Astrocyte (in vitro differentiated cells and primary cell): ENCODE results near the gene THY1. TPM values are rescaled to one million over a fixed set of nuclear protein-coding genes. Genes with fewer than 3 reads are reported as not detected.

ENCODE experiments used
- DNase-seq: peaks from one replicate; pipeline ENCODE4 v3.0.0-alpha.2; 2010; ENCODE audit warnings: low read depth
- FAIRE-seq: peaks from 2 replicates; lab custom pipeline; 2011; peaks lifted over from hg19 to GRCh38; lab: Jason Lieb, UNC
- H2AFZ ChIP-seq: 2 replicates; pipeline ENCODE4 v1.6.0; 2012; ENCODE audit warnings: low read depth, low read length, inconsistent platforms
- H3K27ac ChIP-seq: 2 replicates; pipeline ENCODE4 v1.5.1; 2011; ENCODE audit warnings: low read depth, low read length, inconsistent platforms
- H3K27me3 ChIP-seq: 2 replicates; pipeline ENCODE4 v1.6.0; 2011; ENCODE audit warnings: low read length, inconsistent platforms; ENCODE audit not compliant: insufficient read depth
- H3K36me3 ChIP-seq: 2 replicates; pipeline ENCODE4 v1.5.1; 2011; ENCODE audit warnings: low read length, inconsistent platforms; ENCODE audit not compliant: insufficient read depth
- H3K4me1 ChIP-seq: 2 replicates; pipeline ENCODE4 v1.5.1; 2011; ENCODE audit warnings: low read length, inconsistent platforms; ENCODE audit not compliant: insufficient read depth
- H3K4me2 ChIP-seq: 2 replicates; pipeline ENCODE4 v1.6.0; 2012; ENCODE audit warnings: low read length, inconsistent platforms
- H3K4me3 ChIP-seq: 2 replicates; pipeline ENCODE4 v1.5.1; 2011; ENCODE audit warnings: low read depth, mild to moderate bottlenecking, low read length, inconsistent platforms; ENCODE audit not compliant: insufficient read depth
- H3K79me2 ChIP-seq: 2 replicates; pipeline ENCODE4 v1.6.0; 2012; ENCODE audit warnings: mild to moderate bottlenecking, low read length, inconsistent platforms; ENCODE audit not compliant: insufficient read depth
- H3K9ac ChIP-seq: 2 replicates; pipeline ENCODE4 v1.6.0; 2012; ENCODE audit warnings: mild to moderate bottlenecking, low read length, inconsistent platforms
- H3K9me3 ChIP-seq: 2 replicates; pipeline ENCODE4 v1.5.1; 2012; ENCODE audit warnings: low read depth, mild to moderate bottlenecking, low read length, inconsistent platforms; ENCODE audit not compliant: insufficient read depth
- H4K20me1 ChIP-seq: 2 replicates; pipeline ENCODE4 v1.6.0; 2012; ENCODE audit warnings: low read length, inconsistent platforms; ENCODE audit not compliant: insufficient read depth
- H3K27ac Mint-ChIP-seq: one replicate; pipeline ENCODE4 v1.8.0; 2021; ENCODE audit warnings: mild to moderate bottlenecking, mixed read lengths; ENCODE audit not compliant: unreplicated experiment
- H3K27me3 Mint-ChIP-seq: one replicate; pipeline ENCODE4 v1.8.0; 2021; ENCODE audit warnings: low read depth, mixed read lengths; ENCODE audit not compliant: unreplicated experiment
- H3K36me3 Mint-ChIP-seq: one replicate; pipeline ENCODE4 v1.8.0; 2021; ENCODE audit warnings: low read depth, mixed read lengths; ENCODE audit not compliant: unreplicated experiment
- H3K4me1 Mint-ChIP-seq: one replicate; pipeline ENCODE4 v1.8.0; 2021; ENCODE audit warnings: low read depth, mixed read lengths; ENCODE audit not compliant: unreplicated experiment
- H3K4me3 Mint-ChIP-seq: one replicate; pipeline ENCODE4 v1.8.0; 2021; ENCODE audit warnings: mild to moderate bottlenecking, moderate library complexity, mixed read lengths; ENCODE audit not compliant: unreplicated experiment
- H3K9me3 Mint-ChIP-seq: one replicate; pipeline ENCODE4 v1.8.0; 2021; ENCODE audit warnings: mild to moderate bottlenecking, mixed read lengths; ENCODE audit not compliant: unreplicated experiment
- EZH2 ChIP-seq: IDR thresholded peaks from 2 replicates; pipeline ENCODE4 v1.6.1; 2012; ENCODE audit warnings: mild to moderate bottlenecking, low read length, inconsistent platforms; ENCODE audit not compliant: insufficient read depth
- total RNA-seq: library from RNA; stranded (reverse); gene quantifications from 2 replicates; pipeline ENCODE4 v1.2.1, GENCODE V29; 2021
- TF ChIP-seq, protein P1 (sequence below): IDR thresholded peaks from 2 replicates; pipeline ENCODE4 v1.5.1; 2011; ENCODE audit warnings: low read depth, mild to moderate bottlenecking, inconsistent platforms, low read length, moderate library complexity; ENCODE audit not compliant: insufficient read depth

The THY1 gene
- total RNA-seq, 1 donor from 2014 or later: 104 TPM

DNA sequence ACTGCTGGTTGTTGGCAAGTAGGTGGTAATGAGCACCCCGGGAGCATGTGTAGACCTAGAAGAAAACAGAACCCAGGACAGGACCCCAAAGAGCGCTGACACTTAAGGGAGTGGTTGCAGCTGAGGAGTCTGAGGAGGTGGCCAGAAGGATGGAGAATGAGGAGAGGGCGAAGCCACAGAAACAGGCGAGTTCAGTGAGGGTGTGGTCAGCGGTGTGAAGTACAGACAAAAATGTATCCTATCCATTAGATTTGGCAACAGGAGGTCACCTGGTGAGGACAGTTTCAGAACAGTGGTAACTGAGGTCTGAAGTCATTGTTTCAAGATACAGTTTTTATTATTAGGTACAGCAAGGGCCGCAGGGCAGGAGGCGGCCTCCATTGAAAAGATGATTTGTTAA, 8.6 kb upstream of the THY1 start:
- Histone ChIP-seq H3K27me3 (no peaks in the 10 kb centered on the region), H3K4me2 (no peak overlapping the region), H3K4me1 (peaks cover 20% of the 10 kb centered on the region), H3K4me3 (no peak overlapping the region), H3K27ac (no peak overlapping the region), H3K9me3 (no peaks in the 10 kb centered on the region), H3K9ac (no peak overlapping the region), H3K79me2 (no peaks in the 10 kb centered on the region), H3K36me3 (no peaks in the 10 kb centered on the region), H4K20me1 (no peaks in the 10 kb centered on the region), H2AFZ (no peak overlapping the region)
- Mint-ChIP-seq H3K27ac (no peak overlapping the region), H3K36me3 (no peaks in the 10 kb centered on the region), H3K9me3 (no peaks in the 10 kb centered on the region), H3K4me1 (peaks cover 14% of the 10 kb centered on the region), H3K4me3 (peak overlapping the region; percentile 5), H3K27me3 (peaks cover 5% of the 10 kb centered on the region)
- TF ChIP-seq, protein P1, sequence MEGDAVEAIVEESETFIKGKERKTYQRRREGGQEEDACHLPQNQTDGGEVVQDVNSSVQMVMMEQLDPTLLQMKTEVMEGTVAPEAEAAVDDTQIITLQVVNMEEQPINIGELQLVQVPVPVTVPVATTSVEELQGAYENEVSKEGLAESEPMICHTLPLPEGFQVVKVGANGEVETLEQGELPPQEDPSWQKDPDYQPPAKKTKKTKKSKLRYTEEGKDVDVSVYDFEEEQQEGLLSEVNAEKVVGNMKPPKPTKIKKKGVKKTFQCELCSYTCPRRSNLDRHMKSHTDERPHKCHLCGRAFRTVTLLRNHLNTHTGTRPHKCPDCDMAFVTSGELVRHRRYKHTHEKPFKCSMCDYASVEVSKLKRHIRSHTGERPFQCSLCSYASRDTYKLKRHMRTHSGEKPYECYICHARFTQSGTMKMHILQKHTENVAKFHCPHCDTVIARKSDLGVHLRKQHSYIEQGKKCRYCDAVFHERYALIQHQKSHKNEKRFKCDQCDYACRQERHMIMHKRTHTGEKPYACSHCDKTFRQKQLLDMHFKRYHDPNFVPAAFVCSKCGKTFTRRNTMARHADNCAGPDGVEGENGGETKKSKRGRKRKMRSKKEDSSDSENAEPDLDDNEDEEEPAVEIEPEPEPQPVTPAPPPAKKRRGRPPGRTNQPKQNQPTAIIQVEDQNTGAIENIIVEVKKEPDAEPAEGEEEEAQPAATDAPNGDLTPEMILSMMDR: no peak
- TF ChIP-seq EZH2: no peak
- DNase-seq (no peak), FAIRE-seq (no peak)

DNA sequence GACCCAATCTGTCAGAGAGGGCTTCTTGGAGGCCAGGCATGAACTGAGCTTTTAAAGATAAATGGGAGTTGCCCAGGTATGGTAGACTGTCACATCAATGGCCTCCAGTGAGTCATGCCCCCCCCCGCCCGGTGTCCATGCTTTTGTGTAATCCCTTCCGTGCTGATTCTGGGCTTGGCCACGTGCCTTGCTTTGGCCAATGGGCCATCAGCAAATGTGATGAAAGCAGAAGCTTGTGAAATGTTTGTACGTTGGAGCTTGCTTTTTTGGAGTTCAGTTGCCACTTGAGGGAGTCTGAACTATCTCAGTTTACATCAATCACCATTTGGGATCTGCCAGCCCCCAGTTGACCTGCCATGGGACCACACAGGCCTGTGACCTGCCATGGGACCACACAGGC, 4.3 kb upstream of the THY1 start:
- Histone ChIP-seq H3K27ac (no peak overlapping the region), H3K27me3 (no peaks in the 10 kb centered on the region), H3K4me3 (no peak overlapping the region), H3K9ac (no peak overlapping the region), H3K79me2 (peaks cover 8% of the 10 kb centered on the region), H3K9me3 (peaks cover 14% of the 10 kb centered on the region), H2AFZ (no peak overlapping the region), H3K36me3 (no peaks in the 10 kb centered on the region), H4K20me1 (peaks cover 2% of the 10 kb centered on the region), H3K4me2 (no peak overlapping the region), H3K4me1 (peaks cover 4% of the 10 kb centered on the region)
- no peaks in the 10 kb centered on the region for H3K36me3 Mint-ChIP-seq
- no peak overlapping the region for H3K27ac Mint-ChIP-seq
- no peaks in the 10 kb centered on the region for H3K9me3 Mint-ChIP-seq
- DNase-seq (no peak), FAIRE-seq (no peak)
- peaks cover 16% of the 10 kb centered on the region for H3K27me3 Mint-ChIP-seq
- peaks cover 4% of the 10 kb centered on the region for H3K4me1 Mint-ChIP-seq
- TF ChIP-seq EZH2: no peak
- TF ChIP-seq, protein P1: no peak
- no peak overlapping the region for H3K4me3 Mint-ChIP-seq

DNA sequence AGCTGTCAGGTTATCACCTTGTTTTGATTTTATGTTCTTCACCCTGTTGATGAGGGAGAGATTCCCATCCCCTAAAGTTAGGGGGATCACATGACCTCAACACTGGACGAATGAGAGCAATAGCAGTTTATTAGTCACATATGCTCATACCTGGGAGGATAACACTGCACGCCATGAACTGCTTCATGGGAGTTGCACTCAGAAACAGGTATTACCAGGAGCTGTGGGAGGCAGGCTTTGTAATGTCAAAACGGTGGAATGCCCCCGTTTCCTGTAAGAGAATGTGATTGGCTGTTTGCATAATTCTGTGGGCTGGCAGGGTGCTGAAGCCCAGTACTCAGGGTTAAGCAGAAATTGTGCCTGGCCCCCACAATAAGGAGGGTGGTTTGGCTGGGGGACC, 3.2 kb upstream of the THY1 start:
- DNase-seq: no peak
- Mint-ChIP-seq H3K9me3 (no peaks in the 10 kb centered on the region), H3K27ac (no peak overlapping the region), H3K36me3 (no peaks in the 10 kb centered on the region), H3K27me3 (peaks cover 16% of the 10 kb centered on the region), H3K4me1 (peaks cover 4% of the 10 kb centered on the region), H3K4me3 (no peak overlapping the region)
- H2AFZ ChIP-seq: no peak overlapping the region
- H3K4me1 ChIP-seq: peaks cover 7% of the 10 kb centered on the region
- TF ChIP-seq, protein P1: no peak
- no peak for TF ChIP-seq EZH2
- peaks cover 12% of the 10 kb centered on the region for H4K20me1 ChIP-seq
- no peak overlapping the region for H3K4me3 ChIP-seq
- H3K4me2 ChIP-seq: no peak overlapping the region
- H3K36me3 ChIP-seq: no peaks in the 10 kb centered on the region
- H3K9ac ChIP-seq: no peak overlapping the region
- H3K27me3 ChIP-seq: no peaks in the 10 kb centered on the region
- peaks cover 19% of the 10 kb centered on the region for H3K79me2 ChIP-seq
- H3K27ac ChIP-seq: no peak overlapping the region
- peaks cover 14% of the 10 kb centered on the region for H3K9me3 ChIP-seq
- no peak for FAIRE-seq
